GM21447 (cell line): Measurements from ENCODE around the gene SSPN.

Source experiments
- ATAC-seq: cut with Tn5 transposase; IDR thresholded peaks from one replicate; pipeline ENCODE4 v1.9.1; 2021; ENCODE audit not compliant: unreplicated experiment

SSPN gene

GRCh38 chr12:26185532-26186320 lies 9.6 kb upstream of the SSPN start:
- no peak for ATAC-seq

- ATAC-seq = no peak
Measured at GRCh38 chr12:26187014-26187798, 8.2 kb upstream of the SSPN start.

- ATAC-seq = no peak
Measured at GRCh38 chr12:26188127-26188526, 7.2 kb upstream of the SSPN start.

GRCh38 chr12:26188641-26189040 lies 6.7 kb upstream of the SSPN start:
- no peak for ATAC-seq

- ATAC-seq = no peak
Measured at GRCh38 chr12:26192142-26192541, 3.2 kb upstream of the SSPN start.

GRCh38 chr12:26193539-26193938 lies 1.8 kb upstream of the SSPN start:
- ATAC-seq = no peak

- ATAC-seq = no peak
Measured at GRCh38 chr12:26195641-26196420, 458 bp downstream of the SSPN start.

GRCh38 chr12:26196421-26196716 lies 996 bp downstream of the SSPN start:
- ATAC-seq = no peak

- ATAC-seq = no peak
Measured at GRCh38 chr12:26197832-26198231, 2.5 kb downstream of the SSPN start.

- ATAC-seq = no peak
Measured at GRCh38 chr12:26198742-26199141, 3.4 kb downstream of the SSPN start.

- no peak for ATAC-seq
Measured at GRCh38 chr12:26203167-26203780, 7.9 kb downstream of the SSPN start.

GRCh38 chr12:26204612-26205289 lies 9.4 kb downstream of the SSPN start:
- no peak for ATAC-seq

- no peak for ATAC-seq
Measured at GRCh38 chr12:26205298-26205697, 9.9 kb downstream of the SSPN start.

- ATAC-seq = no peak
Measured at GRCh38 chr12:26205941-26206340, 10.6 kb downstream of the SSPN start.

GRCh38 chr12:26211331-26211730 lies 16.0 kb downstream of the SSPN start:
- no peak for ATAC-seq

GRCh38 chr12:26212396-26212795 lies 17.0 kb downstream of the SSPN start:
- no peak for ATAC-seq

GRCh38 chr12:26212988-26213387 lies 17.6 kb downstream of the SSPN start:
- ATAC-seq = no peak

GRCh38 chr12:26214121-26214520 lies 18.7 kb downstream of the SSPN start:
- ATAC-seq = no peak

GRCh38 chr12:26219736-26220135 lies 24.4 kb downstream of the SSPN start:
- no peak for ATAC-seq

GRCh38 chr12:26224657-26225056 lies 29.3 kb downstream of the SSPN start:
- no peak for ATAC-seq

- no peak for ATAC-seq
Measured at GRCh38 chr12:26226122-26226521, 30.7 kb downstream of the SSPN start.
